DOHH2 (cell line): Measurements from ENCODE around the gene LSM3.

Experiments used
- CTCF ChIP-seq: fragments of 200-600 bp; sonication (generic); IDR thresholded peaks from one replicate; pipeline ENCODE4 v1.5.1; 2014; ENCODE audit warnings: antibody characterized with exemption, mild to moderate bottlenecking, low read depth, low read length; ENCODE audit not compliant: poor library complexity, severe bottlenecking
- EZH2phosphoT487 ChIP-seq: fragments of 200-600 bp; sonication (generic); IDR thresholded peaks from 2 replicates; pipeline ENCODE4 v1.6.1; 2017; ENCODE audit warnings: borderline replicate concordance, mild to moderate bottlenecking, antibody characterized with exemption, low read length, moderate library complexity, mixed read lengths

GRCh38 chr3:14218355-14218754 is 39.7 kb downstream of the LSM3 start:
- no peak for TF ChIP-seq CTCF
- no peak for TF ChIP-seq EZH2phosphoT487
